OCI-LY1 (cell line): ENCODE data around the gene CACHD1.

ENCODE experiments used
- EZH2 ChIP-seq: fragments of 200-600 bp; sonication (generic), shearing (Covaris generic); IDR thresholded peaks from 2 replicates; pipeline ENCODE4 v1.8.0; 2017; ENCODE audit warnings: borderline replicate concordance, mixed run types, mild to moderate bottlenecking, antibody characterized with exemption, low read length, moderate library complexity, mixed read lengths
- TF ChIP-seq, protein P1 (sequence below): fragments of 200-600 bp; sonication (generic), shearing (Covaris generic); IDR thresholded peaks from 2 replicates; pipeline ENCODE4 v1.5.1; 2017; ENCODE audit warnings: mild to moderate bottlenecking, antibody characterized with exemption, low read length, moderate library complexity, mixed read lengths

- TF ChIP-seq, protein P1, sequence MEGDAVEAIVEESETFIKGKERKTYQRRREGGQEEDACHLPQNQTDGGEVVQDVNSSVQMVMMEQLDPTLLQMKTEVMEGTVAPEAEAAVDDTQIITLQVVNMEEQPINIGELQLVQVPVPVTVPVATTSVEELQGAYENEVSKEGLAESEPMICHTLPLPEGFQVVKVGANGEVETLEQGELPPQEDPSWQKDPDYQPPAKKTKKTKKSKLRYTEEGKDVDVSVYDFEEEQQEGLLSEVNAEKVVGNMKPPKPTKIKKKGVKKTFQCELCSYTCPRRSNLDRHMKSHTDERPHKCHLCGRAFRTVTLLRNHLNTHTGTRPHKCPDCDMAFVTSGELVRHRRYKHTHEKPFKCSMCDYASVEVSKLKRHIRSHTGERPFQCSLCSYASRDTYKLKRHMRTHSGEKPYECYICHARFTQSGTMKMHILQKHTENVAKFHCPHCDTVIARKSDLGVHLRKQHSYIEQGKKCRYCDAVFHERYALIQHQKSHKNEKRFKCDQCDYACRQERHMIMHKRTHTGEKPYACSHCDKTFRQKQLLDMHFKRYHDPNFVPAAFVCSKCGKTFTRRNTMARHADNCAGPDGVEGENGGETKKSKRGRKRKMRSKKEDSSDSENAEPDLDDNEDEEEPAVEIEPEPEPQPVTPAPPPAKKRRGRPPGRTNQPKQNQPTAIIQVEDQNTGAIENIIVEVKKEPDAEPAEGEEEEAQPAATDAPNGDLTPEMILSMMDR: no peak
- TF ChIP-seq EZH2: no peak
Observed at GRCh38 chr1:64581135-64581842, 111.4 kb downstream of the CACHD1 start.
